HG03095 (cell line): ENCODE results near the gene MAP1LC3A.

Experiments
- ATAC-seq: cut with Tn5 transposase; IDR thresholded peaks from one replicate; pipeline ENCODE4 v1.9.1; 2021; ENCODE audit warnings: moderate library complexity; ENCODE audit not compliant: unreplicated experiment

Gene MAP1LC3A

DNA sequence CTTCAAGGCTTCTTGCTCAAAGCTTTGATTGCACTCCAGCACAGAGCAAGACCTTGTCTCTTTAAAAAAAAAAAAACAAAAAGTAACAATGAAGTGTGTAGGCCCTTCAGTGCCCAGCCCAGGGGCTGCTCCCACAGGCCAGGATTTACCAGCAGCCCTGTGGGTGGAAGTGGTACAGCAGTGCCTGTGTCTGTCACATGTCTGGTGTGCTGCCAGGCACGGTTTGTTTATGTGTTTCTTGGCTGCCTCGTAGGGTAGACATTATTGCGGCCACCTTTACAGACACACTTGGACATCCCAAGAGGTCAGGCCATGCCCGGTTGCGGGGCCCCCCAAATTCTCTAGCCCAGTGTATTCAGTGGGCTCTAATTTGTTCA lies 29.6 kb upstream of the MAP1LC3A start:
- ATAC-seq, result no peak

DNA sequence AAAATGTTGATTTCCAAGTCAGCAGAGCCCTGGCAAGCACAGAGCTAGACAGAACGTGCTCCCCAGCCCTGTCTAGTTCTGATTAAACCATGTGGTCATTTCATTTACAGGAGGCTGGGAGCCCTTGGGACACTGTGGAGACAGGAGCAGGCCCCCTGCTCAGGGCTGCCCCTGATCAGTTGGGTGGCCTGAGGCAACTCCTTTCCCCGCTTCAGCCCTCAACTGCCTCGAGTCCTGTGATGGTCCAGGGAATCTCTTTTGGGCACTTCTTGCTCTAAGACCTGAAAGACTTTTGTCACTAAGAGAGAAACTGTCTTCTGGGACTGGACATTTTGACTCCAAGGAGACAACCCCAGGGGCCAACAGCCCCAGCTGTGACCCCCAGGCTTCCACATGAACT lies 28.8 kb upstream of the MAP1LC3A start:
- ATAC-seq, result no peak

DNA sequence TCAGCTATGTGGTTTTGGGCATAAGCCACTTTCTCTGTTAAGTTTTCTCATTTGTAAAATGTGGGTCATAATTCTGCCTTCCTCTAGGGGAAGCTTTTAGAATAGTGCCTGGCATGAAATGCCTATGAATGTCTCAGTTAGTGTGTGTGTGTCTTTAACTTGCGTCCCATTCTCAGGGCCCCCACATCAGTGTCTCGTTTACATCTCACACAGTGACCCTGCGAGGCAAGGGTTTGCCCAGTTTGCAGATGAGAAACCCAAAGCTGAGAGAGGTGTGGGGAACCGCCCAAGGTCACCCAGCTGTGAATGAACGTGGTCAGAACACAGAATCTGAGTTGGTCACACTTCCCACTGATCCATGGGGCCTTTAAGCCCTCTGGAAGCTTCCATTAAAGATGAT lies 28.2 kb upstream of the MAP1LC3A start:
- no peak for ATAC-seq

DNA sequence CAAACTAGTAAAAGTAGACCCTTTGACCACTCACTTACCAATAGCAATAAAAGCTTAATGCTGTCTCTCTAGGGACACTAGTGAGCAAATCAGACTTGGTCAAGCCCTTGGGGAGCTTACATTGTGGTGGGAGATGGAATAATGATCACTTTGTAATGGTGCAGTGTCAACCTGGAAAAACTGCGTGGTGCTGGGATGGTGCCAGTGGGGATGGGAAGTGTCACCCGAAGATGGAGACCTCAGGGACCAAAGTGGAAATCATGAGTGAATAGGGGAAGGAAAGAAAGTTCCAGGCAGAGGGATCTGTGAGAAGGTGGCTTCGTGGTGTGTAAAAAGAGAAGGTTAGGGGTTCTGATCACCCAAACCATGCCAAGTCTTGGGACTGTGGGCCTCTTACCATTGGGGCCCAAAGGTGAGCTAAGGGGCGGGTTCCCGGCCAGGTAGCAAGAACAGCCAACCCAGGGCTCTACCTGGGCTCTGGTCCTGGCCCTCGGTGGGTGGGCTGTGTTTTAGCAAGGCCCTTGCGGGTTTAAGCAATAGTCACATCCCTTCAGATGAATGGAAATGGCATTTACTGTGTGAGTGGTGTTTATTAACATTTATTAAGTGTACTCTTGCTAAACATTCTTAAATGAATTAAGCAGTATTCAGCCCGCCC lies 26.8 kb upstream of the MAP1LC3A start:
- no peak for ATAC-seq

DNA sequence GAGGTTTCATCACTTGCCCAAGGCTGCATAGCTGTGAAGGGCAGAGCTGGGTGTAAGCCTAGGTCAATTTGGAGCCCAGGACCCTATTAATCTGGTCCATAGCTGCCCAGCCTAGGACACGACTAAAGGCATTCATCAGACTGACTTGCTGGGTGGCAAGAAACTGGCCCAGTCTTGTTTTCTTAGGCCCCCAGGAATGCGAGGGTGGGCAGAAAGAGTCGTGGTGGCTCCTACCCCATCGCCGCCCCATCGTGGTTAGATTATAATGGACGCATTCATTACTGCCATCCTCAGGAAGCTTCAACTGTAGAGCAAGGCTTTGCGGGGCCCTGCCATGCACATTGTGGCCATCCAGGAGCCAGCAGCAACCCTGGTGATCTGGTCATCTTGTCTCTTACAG lies 26.2 kb upstream of the MAP1LC3A start:
- no peak for ATAC-seq

DNA sequence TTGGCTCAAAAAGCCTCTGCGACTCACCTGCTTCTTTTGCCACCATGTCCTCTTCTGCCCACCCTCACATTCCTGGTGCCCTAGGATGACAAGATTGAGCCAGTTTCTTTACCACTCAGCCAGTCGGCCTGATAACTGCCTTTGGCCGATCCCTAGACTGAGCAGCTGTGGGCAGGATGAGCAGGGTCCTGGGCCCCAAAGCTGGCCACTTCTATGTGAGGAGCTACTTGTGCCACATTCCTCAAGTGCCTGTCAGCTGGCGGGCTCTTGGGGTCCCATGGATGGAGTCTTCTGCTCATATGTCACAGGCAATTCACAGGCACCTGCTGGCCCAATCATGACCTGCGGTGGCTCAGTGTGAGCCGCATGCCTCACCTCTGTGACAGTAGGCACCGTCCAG lies 25.8 kb upstream of the MAP1LC3A start:
- no peak for ATAC-seq

DNA sequence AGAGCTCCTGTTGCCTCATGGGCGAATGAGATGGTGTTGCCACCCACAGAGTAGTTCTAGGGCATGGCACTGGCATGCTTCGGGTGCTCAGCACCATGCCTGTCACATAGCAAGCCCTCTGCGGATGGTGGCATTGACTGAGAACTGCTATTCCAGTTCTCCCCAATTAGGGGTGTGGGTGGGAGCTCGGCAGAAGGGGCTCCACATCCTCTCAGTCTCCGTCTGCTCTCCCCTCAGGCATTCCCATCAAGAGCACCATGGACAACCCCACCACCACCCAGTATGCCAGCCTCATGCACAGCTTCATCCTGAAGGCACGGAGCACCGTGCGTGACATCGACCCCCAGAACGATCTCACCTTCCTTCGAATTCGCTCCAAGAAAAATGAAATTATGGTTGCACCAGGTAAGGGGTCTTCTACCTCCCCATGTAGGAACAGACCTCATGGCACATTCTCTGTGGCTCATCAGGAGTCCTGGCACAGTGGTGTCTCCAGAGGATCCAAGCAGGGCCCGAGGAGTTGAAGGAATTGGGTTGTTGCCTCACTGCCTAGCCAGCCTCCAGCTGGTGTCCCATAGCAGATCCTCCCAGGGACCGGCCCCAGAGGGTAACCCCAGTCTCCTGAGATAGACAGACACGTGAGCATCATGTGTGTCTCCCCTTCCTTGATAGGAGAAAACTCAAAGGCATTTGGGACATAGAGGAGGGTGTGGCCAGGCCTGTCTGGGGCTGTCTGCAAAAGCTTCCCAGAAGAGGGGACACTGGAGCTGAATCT lies 23.9 kb upstream of the MAP1LC3A start:
- ATAC-seq, result no peak

DNA sequence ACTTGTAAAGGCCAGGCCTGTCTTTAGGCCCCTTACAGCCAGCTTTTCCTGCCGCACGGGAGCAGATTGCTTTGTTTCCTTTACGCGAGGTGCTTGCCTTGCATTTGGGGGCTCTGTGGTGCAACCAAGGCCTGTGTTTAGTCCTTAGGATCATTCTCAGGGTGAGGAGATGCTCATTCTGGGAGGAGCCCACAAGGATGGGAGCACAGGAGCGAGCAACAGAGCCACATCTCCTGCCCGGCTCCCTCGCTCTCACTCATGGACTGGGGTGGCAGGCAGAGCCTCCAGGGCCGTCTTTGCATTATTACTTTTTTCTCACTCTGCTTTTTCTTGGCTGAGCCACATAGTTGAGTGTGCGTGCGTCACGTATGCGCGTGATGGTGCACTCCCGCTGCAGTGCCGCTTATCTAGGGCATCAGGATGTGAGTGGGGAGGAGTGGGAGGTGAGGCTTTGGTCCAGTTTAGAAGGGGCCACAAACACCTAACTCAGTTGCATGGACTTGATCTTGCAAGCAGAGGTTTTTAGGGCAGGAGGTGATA lies 23.1 kb upstream of the MAP1LC3A start:
- ATAC-seq, result no peak

DNA sequence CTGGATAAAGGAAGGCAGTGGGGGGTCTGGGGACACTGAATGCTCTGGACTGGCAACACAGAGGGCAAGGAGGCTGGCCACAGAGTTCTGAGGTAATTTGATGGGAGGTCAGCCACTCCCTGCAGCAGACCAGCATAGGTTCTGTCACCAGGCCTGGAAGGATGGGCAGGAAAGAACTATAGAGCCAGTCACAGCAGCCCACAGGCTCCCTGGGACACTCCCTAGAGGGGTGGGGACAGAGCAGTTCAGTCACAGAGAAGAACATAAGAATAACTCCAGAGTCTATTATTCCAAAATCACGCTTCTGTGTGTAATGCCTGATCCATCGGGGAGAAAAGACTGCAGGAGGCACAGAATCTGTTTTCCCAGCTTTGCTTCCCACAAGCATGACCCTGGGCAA lies 22.7 kb upstream of the MAP1LC3A start:
- ATAC-seq, result no peak

DNA sequence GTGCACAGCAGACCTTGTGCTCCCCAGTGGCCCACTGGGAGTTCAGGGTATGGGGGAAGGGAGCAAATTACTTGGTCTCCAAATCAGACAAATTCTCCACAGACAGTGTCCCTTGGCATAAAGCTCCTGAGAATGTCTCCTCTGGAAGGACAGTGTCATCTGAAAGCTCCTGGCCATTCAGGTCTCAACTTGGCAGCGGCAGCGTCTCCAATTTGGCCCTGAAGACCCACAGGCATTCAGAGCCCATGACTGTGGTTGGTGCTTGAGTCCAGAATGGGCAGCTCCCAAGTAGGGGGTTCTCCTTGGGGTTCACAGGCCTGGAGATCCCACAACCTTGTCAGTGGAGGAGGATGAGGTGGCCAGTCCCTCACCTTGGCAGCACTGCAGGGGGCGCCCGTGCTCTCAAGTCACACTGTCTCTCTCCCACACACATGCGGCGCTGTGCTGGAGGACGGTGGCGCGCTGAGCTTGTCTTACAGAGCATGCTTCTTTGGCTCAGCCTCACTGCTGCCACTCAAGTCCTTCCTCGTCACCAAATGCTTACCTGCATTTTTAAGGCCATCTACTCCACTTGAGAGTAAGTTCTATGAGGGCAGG lies 21.6 kb upstream of the MAP1LC3A start:
- ATAC-seq, result no peak

DNA sequence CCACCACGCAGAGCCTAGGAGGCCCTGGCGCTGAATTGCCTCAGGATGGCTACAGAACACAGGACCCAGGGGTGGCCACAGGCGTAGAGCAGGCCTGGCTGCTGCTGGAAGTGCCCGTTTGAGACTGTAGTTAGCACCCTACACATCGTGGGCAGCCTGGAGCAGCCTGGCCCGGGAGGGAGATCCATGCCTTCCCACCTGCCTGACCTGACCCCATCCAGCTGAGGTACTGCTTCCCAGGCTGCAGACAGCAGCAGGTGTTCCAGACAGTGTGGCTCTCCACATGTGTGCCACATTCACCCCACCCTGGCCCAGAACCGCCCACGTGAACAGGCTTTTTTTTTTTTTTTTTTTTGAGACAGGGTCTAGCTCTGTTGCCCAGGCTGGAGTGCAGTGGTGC lies 20.9 kb upstream of the MAP1LC3A start:
- no peak for ATAC-seq

DNA sequence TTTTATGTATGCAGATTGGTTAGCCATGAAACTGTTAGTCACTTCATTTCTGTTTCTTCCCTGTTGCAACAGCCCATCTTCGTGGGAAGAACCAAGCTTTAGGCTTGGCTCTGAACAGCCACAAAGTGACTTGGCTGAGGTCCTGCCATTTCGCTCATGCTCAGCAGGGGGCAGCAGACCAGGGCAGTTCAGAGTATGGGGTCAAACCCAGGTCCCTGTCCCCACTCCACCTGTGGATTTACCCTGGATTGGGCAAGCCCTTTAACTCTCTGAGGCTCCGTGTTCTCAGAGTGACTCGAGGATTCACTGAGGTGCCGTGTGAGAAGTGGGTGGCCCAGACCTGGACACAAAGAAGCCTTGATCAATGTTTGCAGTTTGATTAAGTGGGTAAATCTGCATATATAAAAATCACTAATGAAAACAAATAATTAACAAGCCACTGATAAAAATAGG lies 19.8 kb upstream of the MAP1LC3A start:
- ATAC-seq, result no peak

DNA sequence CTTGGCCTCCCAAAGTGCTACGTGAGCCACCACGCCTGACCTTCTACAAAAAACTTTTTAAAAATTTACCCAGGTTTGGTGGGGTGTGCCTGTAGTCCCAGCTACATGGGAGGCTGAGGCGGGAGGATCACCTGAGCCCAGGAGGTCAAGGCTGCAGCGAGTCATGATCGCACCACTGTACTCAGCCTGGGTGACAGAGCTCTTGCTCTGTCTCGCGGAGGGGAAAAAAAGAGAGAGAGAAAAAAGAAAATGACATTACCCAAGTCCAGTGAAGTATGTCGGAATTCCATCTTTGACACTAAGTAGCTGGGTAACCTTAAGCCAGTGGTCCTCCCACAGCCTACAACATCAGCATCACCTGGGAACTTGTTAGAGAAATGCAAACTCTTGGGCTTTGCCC lies 18.8 kb upstream of the MAP1LC3A start:
- ATAC-seq, result no peak

DNA sequence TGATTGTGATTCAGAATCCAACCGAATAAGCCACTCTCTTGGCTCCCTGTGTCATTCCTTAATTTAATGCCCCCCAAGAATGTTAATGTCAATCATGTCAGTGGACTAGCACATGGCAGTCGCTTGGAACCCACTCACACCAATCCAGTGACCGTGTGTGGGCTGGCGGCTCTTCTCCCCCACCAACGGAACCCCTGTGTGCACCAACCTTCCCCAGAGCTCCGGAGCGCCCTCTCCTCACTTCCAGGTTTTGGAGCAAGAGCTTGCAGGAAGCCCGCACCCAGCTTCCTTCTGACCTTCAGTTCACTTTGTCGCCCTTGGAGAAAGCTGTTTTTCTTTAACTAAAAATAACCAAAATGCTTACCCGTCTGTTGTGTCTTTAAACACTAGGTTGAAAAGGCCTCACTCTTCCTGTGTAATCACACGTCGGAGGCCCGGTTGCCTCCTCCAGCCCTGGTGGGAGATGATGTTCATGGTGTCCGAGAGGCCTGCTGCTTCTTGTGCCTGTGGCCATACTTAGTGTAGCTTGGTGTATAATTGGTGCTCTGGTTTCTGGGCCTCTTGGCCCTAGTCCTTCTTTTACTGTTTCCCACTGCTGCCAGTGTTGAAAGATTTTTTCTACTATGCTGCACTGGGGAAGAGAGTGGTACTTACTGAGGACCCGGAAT lies 17.8 kb upstream of the MAP1LC3A start:
- no peak for ATAC-seq

DNA sequence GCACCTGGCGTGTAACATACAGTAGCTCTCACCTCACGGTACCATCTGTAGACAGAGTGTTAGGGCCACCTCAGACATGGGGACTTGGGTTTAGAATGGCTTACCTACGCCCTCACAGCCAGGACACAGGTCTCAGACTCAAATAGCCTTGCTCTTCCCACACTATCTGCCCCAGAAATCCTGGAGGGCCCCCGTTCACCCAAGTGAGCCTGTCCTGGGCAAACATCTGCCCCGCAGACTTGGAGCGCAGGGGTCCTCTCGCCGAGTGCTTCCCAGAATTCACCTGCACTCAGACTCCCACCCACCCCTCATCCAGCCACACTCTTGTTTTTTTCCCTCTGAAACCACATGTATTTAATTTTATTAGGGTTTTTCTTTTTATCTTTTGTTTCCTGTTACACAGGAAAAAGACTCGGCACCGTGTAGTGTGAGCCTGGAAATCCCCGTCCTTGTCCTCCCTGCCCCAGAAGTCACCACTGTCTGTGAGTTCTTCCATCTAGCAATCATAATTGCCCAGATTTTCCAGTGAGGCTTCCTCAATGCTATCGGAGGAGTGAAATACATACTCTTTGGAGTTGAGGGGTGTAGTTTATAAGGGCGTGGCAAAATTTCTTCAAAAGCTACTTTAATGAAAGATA lies 17.1 kb upstream of the MAP1LC3A start:
- no peak for ATAC-seq

DNA sequence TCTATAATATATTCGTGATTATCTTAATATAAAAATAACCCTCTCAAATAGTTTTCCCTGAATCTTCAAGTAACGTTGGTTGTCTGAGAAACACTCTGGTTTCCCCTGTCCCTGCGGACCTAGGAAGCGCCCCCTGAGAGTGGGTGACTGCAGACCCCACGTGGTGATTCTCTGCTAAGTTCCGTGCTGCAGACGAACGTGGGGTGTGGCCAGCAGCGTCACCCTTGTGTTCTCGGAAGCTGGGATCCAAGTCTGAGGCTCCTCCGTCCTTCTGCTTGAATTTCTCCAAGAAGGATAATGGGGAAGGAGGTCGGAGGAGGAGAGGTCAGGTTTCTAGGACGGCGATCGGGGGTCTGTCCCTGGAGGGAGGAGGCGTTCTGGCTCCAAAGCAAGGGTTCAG lies 16.6 kb upstream of the MAP1LC3A start:
- ATAC-seq, result no peak

DNA sequence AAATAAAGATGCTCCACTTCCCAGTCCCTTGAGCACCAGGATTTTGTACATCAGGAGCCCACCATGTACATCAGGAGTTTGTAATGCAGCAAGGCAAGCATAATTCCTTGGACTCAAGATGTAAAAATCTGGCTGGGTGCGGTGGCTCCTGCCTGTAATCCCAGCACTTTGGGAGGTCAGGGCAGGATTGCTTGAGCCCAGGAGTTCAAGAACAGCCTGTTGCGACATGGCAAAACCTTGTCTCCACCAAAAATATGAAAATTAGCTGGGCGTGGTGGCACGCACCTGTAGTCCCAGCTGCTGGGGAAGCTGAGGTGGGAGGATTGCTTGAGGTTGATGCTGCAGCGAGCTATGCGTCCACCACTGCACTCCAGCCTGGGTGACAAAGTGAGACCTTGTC lies 16.1 kb upstream of the MAP1LC3A start:
- no peak for ATAC-seq

DNA sequence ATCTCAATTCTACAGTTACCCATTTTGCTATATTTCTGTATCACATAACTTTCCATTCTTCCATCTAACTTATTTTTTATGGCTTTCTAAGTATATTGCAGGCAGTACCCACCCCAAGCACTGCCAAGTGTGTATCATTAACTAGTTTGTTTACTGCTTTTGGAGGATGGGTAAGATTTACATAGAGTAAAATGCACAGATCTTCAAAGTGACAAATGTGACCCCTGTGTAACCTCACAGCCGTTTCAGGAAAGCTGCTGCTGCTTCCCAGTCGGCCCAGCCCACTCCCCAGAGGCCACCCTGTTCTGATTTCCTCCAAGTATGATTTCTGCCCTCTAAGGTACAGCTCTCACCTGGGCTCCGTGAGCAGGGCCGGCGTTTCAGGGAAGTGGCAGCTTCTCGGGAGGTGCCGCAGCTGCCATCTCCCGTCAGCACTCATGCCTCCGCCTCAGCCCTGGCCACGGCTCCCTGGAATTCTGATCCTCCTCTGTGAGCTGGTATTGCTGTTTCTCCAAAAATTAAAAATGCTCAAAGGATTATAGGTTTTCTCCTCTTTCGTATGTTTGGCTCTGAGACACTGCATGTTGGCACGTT lies 15.0 kb upstream of the MAP1LC3A start:
- no peak for ATAC-seq

DNA sequence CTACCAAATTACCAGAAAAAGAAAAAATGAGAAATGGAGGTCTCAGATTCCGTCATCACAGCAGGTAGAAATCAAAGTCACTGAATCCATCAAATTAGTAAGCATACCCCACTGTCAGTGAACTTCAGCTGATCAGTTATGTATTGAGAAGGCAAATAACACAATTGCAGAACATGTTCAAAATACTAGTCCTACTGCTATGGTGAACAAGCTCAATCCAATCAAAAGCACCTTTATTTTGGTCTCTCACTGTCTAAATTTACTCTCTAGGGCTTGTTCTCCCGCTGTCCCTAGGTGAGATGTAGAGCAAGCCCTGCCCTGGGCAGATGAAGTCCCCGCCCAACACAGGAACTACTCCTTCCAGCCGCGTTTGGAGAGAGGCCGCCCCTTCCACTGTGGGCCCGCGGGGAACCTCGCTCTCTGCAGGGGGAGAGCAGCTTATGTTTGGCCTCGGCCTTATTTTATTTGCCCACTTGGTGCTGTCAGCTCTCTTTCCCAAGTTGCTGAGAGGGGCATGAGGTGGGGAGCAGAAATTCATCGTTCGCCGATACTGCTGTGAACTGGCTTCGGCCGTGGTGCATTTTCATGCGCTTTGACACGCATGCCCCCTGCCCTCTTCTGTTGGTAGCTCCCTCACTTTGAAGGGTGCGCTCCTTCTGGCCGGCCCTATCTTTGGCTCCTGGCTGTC lies 14.3 kb upstream of the MAP1LC3A start:
- ATAC-seq, result no peak

DNA sequence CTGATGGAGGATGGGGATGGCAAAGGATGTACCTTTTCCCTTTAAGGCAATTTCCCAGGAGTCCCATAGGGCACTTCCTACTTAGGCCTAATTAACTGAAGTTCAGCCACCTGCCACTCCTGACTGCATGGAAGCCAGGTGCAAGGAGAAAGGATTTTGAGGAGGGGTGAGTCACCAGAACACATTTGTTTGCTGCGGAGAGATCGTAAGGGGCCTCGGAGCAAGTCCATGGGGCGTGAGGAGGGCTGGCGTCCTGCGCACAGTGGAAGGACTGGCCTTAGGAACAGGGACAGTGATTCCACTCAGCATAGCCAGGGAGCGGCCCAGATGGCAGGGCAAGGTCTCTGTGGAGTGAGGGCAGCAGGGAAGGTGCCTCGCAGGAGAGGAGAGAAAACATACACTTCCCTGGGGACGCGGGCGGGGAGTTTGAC lies 11.8 kb upstream of the MAP1LC3A start:
- ATAC-seq, result no peak
